Measurements from ENCODE around the gene GNA15. TPM values are rescaled to one million over a fixed set of nuclear protein-coding genes. Genes with fewer than 3 reads are reported as not detected.
"Not testable (repeated sequence)": the region's sequence is repeated elsewhere in the genome, so short reads cannot be mapped to it uniquely, and the experiment has no call there.

The GNA15 gene
- total and polyA plus RNA-seq, 2 donors (not counting 1 experiment from before 2014, with no cell fraction given) = not detected

DNA sequence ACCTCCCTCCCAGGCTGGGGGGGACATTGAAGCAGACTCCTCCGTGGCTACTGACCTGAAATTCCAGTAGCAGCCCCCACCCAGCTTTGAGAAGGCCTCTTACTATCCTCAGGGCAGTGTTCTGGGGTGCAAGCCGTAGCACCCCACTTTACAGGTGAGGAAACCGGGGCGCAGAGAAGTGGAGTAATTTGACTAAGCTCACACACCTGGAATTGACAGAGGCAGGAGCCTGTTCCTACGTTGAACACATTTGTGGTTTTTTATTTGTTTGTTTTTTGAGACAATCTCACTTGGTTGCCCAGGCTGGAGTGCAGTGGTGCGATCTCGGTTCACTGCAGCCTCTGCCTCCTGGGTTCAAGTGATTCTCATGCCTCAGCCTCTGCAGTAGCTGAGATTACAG is 28.1 kb downstream of the GNA15 start:
- Histone ChIP-seq H3K9me3 (ENCODE audit: control insufficient read depth, insufficient read depth, low read depth, low read length) (no peaks in the 10 kb centered on the region), H3K4me3 (replicated peaks in 1 of 4; ENCODE audit: control extremely low read depth in 1 of 4, insufficient read depth in 1 of 4, low read depth in 3 of 4, low read length in 4 of 4) (no peak overlapping the region), H4K20me1 (ENCODE audit: control insufficient read depth, extremely low read depth, insufficient read depth, low read length) (no peaks in the 10 kb centered on the region), H3K27ac (ENCODE audit: insufficient read depth, low read length) (no peak overlapping the region), H3K9ac (ENCODE audit: insufficient read depth, low read length) (no peak overlapping the region), H3K4me1 (ENCODE audit: control insufficient read depth, extremely low read depth, insufficient read depth, low read length) (peaks cover 3% of the 10 kb centered on the region), H3K27me3 (ENCODE audit: control insufficient read depth, insufficient read depth, low read length) (no peaks in the 10 kb centered on the region), H3K4me2 (ENCODE audit: extremely low read depth, insufficient read depth, low read length) (no peak overlapping the region), H2AFZ (ENCODE audit: low read length) (no peak overlapping the region), H3K36me3 (ENCODE audit: control insufficient read depth, insufficient read depth, low read length) (no peaks in the 10 kb centered on the region), H3K79me2 (ENCODE audit: control insufficient read depth, insufficient read depth, low read length) (no peaks in the 10 kb centered on the region)
- no peak for DNase-seq (ENCODE audit: low read depth in 2 of 2)
- TF ChIP-seq, protein P1, sequence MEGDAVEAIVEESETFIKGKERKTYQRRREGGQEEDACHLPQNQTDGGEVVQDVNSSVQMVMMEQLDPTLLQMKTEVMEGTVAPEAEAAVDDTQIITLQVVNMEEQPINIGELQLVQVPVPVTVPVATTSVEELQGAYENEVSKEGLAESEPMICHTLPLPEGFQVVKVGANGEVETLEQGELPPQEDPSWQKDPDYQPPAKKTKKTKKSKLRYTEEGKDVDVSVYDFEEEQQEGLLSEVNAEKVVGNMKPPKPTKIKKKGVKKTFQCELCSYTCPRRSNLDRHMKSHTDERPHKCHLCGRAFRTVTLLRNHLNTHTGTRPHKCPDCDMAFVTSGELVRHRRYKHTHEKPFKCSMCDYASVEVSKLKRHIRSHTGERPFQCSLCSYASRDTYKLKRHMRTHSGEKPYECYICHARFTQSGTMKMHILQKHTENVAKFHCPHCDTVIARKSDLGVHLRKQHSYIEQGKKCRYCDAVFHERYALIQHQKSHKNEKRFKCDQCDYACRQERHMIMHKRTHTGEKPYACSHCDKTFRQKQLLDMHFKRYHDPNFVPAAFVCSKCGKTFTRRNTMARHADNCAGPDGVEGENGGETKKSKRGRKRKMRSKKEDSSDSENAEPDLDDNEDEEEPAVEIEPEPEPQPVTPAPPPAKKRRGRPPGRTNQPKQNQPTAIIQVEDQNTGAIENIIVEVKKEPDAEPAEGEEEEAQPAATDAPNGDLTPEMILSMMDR (conservative IDR thresholded peaks at IDR 0.05 in 1 of 2, IDR thresholded peaks at IDR 0.05 in 1 of 2; ENCODE audit: low read depth in 1 of 2, low read length in 2 of 2) = no peak
- TF ChIP-seq EZH2 (IDR thresholded peaks at IDR 0.05; ENCODE audit: low read length, missing control alignments) = no peak

DNA sequence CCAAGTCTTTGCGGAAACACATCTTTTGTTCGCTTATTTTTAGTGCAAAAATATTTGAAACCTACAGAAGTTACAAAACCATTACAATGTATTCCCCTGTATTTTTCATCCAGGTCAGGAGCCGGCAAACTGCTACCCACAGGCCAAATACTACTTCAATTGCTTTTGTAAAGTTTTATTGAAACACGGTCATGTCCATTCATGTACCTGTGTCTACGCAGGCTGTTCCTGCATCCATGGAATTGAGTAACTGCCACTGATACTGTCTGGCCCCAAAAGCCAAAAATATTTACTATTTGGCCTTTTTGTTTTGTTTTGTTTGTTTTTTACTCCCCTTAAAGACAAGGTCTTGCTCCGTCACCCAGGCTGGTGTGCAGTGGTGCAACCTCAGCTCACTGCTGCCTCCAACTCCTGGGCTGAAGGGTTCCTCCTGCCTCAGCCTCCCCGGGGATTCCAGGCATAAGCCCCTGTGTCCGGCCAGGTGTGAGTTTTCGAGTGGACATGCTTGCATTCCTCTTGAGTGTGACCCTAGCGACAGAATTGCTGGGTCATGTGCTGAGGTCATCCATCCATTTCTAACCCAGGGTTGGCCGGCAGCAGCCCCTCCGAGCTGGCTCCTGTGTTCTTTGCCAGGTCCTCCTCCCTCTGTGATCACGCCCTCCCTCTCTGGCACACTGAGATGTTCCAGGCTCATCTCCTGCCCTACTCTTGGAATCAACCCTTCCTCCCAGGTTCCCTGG is 31.9 kb downstream of the GNA15 start:
- TF ChIP-seq, protein P1 (conservative IDR thresholded peaks at IDR 0.05 in 1 of 2, IDR thresholded peaks at IDR 0.05 in 1 of 2; ENCODE audit: low read depth in 1 of 2, low read length in 2 of 2) = no peak
- TF ChIP-seq EZH2 (IDR thresholded peaks at IDR 0.05; ENCODE audit: low read length, missing control alignments) = no peak
- H3K4me1 ChIP-seq (ENCODE audit: control insufficient read depth, extremely low read depth, insufficient read depth, low read length) = no peaks in the 10 kb centered on the region
- no peak overlapping the region for H3K4me3 ChIP-seq (replicated peaks in 1 of 4; ENCODE audit: control extremely low read depth in 1 of 4, insufficient read depth in 1 of 4, low read depth in 3 of 4, low read length in 4 of 4)
- no peaks in the 10 kb centered on the region for H3K79me2 ChIP-seq (ENCODE audit: control insufficient read depth, insufficient read depth, low read length)
- no peak overlapping the region for H2AFZ ChIP-seq (ENCODE audit: low read length)
- H3K27ac ChIP-seq (ENCODE audit: insufficient read depth, low read length) = no peak overlapping the region
- no peaks in the 10 kb centered on the region for H3K36me3 ChIP-seq (ENCODE audit: control insufficient read depth, insufficient read depth, low read length)
- no peak overlapping the region for H3K4me2 ChIP-seq (ENCODE audit: extremely low read depth, insufficient read depth, low read length)
- DNase-seq (ENCODE audit: low read depth in 2 of 2) = no peak
- no peaks in the 10 kb centered on the region for H3K27me3 ChIP-seq (ENCODE audit: control insufficient read depth, insufficient read depth, low read length)
- H3K9me3 ChIP-seq (ENCODE audit: control insufficient read depth, insufficient read depth, low read depth, low read length) = no peaks in the 10 kb centered on the region
- H4K20me1 ChIP-seq (ENCODE audit: control insufficient read depth, extremely low read depth, insufficient read depth, low read length) = no peaks in the 10 kb centered on the region
- H3K9ac ChIP-seq (ENCODE audit: insufficient read depth, low read length) = no peak overlapping the region

DNA sequence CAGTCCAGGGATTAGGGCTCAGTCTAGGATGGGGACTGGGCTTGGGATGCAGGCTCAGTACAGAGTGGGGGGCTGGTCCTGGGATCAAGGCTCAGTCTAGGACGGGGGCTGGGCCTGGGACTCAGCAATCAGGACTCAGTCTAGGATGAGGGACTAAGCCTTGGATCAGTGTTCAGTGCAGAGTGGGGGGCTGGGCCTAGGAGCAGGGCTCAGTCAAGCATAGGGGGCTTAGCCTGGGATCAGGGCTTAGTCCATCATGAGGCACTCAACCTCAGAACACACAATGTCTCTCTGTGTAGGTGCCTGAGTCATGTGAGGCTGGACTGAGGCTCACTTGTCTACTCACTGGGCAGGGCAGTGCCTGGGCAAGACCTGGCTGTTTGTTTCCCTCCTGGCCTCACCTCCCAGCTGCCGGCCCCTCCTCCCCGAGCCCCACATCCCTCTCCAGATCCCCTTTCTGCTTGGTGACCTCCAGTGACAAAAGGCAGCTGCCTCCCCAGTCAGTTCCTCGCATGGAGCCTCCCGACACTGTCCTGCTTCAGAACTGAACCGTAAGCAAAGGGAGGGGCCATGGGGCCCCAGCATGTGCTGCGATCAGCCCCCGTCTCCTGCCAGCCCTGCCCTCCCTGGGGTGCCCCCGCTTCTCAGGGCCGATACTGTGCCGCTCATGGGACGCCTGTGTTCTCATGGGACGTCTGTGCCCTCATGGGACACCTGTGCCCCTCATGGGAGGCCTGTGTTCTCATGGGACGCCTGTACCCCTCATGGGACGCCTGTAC is 36.2 kb downstream of the GNA15 start:
- DNase-seq (ENCODE audit: low read depth in 2 of 2) = no peak

DNA sequence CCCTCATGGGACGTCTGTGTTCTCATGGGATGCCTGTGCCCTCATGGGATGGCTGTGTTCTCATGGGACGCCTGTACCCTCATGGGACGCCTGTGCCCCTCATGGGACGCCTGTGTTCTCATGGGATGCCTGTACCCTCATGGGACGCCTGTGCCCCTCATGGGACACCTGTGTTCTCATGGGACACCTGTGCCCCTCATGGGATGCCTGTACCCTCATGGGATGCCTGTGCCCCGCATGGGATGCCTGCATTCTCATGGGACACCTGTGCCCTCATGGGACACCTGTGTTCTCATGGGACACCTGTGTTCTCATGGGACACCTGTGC is 36.8 kb downstream of the GNA15 start:
- H2AFZ ChIP-seq (ENCODE audit: low read length); H3K27ac ChIP-seq (ENCODE audit: insufficient read depth, low read length); H3K4me3 ChIP-seq (replicated peaks in 1 of 4; ENCODE audit: control extremely low read depth in 1 of 4, insufficient read depth in 1 of 4, low read depth in 3 of 4, low read length in 4 of 4); H3K9ac ChIP-seq (ENCODE audit: insufficient read depth, low read length); H3K27me3 ChIP-seq (ENCODE audit: control insufficient read depth, insufficient read depth, low read length); H3K36me3 ChIP-seq (ENCODE audit: control insufficient read depth, insufficient read depth, low read length); H3K79me2 ChIP-seq (ENCODE audit: control insufficient read depth, insufficient read depth, low read length); H3K9me3 ChIP-seq (ENCODE audit: control insufficient read depth, insufficient read depth, low read depth, low read length); H4K20me1 ChIP-seq (ENCODE audit: control insufficient read depth, extremely low read depth, insufficient read depth, low read length); DNase-seq (ENCODE audit: low read depth in 2 of 2); H3K4me2 ChIP-seq (ENCODE audit: extremely low read depth, insufficient read depth, low read length): not testable (repeated sequence)
- H3K4me1 ChIP-seq (ENCODE audit: control insufficient read depth, extremely low read depth, insufficient read depth, low read length) = peaks cover 11% of the 10 kb centered on the region

More for the DNA sequence above, 36.2 kb downstream of the GNA15 start:
- Histone ChIP-seq H3K4me2 (ENCODE audit: extremely low read depth, insufficient read depth, low read length) (no peak overlapping the region), H3K79me2 (ENCODE audit: control insufficient read depth, insufficient read depth, low read length) (no peaks in the 10 kb centered on the region), H2AFZ (ENCODE audit: low read length) (no peak overlapping the region), H3K4me1 (ENCODE audit: control insufficient read depth, extremely low read depth, insufficient read depth, low read length) (peaks cover 7% of the 10 kb centered on the region), H3K27ac (ENCODE audit: insufficient read depth, low read length) (no peak overlapping the region), H4K20me1 (ENCODE audit: control insufficient read depth, extremely low read depth, insufficient read depth, low read length) (no peaks in the 10 kb centered on the region), H3K27me3 (ENCODE audit: control insufficient read depth, insufficient read depth, low read length) (no peaks in the 10 kb centered on the region), H3K9ac (ENCODE audit: insufficient read depth, low read length) (no peak overlapping the region), H3K9me3 (ENCODE audit: control insufficient read depth, insufficient read depth, low read depth, low read length) (no peaks in the 10 kb centered on the region), H3K4me3 (replicated peaks in 1 of 4; ENCODE audit: control extremely low read depth in 1 of 4, insufficient read depth in 1 of 4, low read depth in 3 of 4, low read length in 4 of 4) (no peak overlapping the region), H3K36me3 (ENCODE audit: control insufficient read depth, insufficient read depth, low read length) (no peaks in the 10 kb centered on the region)
- TF ChIP-seq, protein P1 (conservative IDR thresholded peaks at IDR 0.05 in 1 of 2, IDR thresholded peaks at IDR 0.05 in 1 of 2; ENCODE audit: low read depth in 1 of 2, low read length in 2 of 2) = no peak
- TF ChIP-seq EZH2 (IDR thresholded peaks at IDR 0.05; ENCODE audit: low read length, missing control alignments) = no peak
